Muscle of leg (tissue), 11 donors: ENCODE measurements around the gene GPC6. TPM values are rescaled to one million over a fixed set of nuclear protein-coding genes. Genes with fewer than 3 reads are reported as not detected.

Experiments used
- DNase-seq: peaks from one replicate; pipeline ENCODE4 v3.0.0; 2013
- H3K27ac ChIP-seq: one replicate; pipeline ENCODE4 v1.5.1; 2013; ENCODE audit warnings: mild to moderate bottlenecking, low read length, control low read depth
- H3K27me3 ChIP-seq: one replicate; pipeline ENCODE4 v1.6.1; 2013; ENCODE audit warnings: low read length; ENCODE audit not compliant: control insufficient read depth, insufficient read depth
- H3K36me3 ChIP-seq: one replicate; pipeline ENCODE4 v1.6.1; 2013; ENCODE audit warnings: low read length; ENCODE audit not compliant: control insufficient read depth, insufficient read depth
- H3K4me1 ChIP-seq: one replicate; pipeline ENCODE4 v1.6.1; 2013; ENCODE audit warnings: low read length; ENCODE audit not compliant: control insufficient read depth, insufficient read depth
- H3K4me3 ChIP-seq: one replicate; pipeline ENCODE4 v1.5.1; 2013; ENCODE audit warnings: low read length, control low read depth
- H3K9me3 ChIP-seq: replicated peaks from 2 replicates; pipeline ENCODE4 v1.6.1; 2013; ENCODE audit warnings: low read depth, low read length; ENCODE audit not compliant: control insufficient read depth
- WGBS: methylation state at CpG from one replicate; pipeline ENCODE4 v1.1.5; 2013; ENCODE audit warnings: missing lambda C conversion rate; ENCODE audit not compliant: insufficient coverage; 5-methylcytosine and 5-hydroxymethylcytosine counted together
- polyA plus RNA-seq, 8 donors: library from polyadenylated mRNA; unstranded; fragments of 120-200 nt; gene quantifications; one replicate each; pipeline versions ENCODE4 v1.2.1 to v1.2.3, GENCODE V29; 2013; ENCODE audit warnings: inconsistent platforms in 1 of 8, low replicate concordance in 1 of 8; ENCODE audit not compliant: insufficient read length in 8 of 8, insufficient read depth in 1 of 8
- total RNA-seq: library from RNA; stranded (reverse); fragments of 120-200 nt; gene quantifications from one replicate; pipeline ENCODE4 v1.2.4, GENCODE V29; 2013

GPC6 gene
- total and polyA plus RNA-seq, 9 donors, result 5.6 to 20.0 (median 9.9) TPM

- peak; percentile 97 for DNase-seq
- Histone ChIP-seq H3K27me3 (peaks cover 19% of the 10 kb centered on the region), H3K27ac (peak overlapping the region; percentile 92), H3K4me1 (peaks cover 3% of the 10 kb centered on the region), H3K9me3 (no peaks in the 10 kb centered on the region), H3K4me3 (peak overlapping the region; percentile 80), H3K36me3 (no peaks in the 10 kb centered on the region)
- WGBS, result under 1% methylated on average over 61 of the region's 62 CpGs
Measured at GRCh38 chr13:93227878-93228642, 1.5 kb downstream of the GPC6 start.

DNA sequence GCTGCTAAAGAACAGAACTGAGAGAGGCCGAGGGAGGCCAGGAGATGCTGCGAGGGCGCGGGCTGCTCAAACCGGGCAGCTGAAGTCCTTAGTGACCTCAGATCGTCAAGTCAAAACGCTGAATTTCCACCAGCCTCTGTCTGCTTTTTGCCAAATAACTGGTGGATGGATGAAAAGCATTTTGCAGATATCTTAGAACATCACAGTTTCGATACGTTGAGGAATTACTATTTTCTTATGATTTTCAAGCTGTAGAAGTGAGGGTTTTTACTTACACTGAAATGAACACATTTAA, 2.0 kb downstream of the GPC6 start:
- Histone ChIP-seq H3K4me3 (peak overlapping the region; percentile 80), H3K36me3 (no peaks in the 10 kb centered on the region), H3K27ac (peak overlapping the region; percentile 92), H3K4me1 (peaks cover 3% of the 10 kb centered on the region), H3K27me3 (peaks cover 19% of the 10 kb centered on the region), H3K9me3 (no peaks in the 10 kb centered on the region)
- no peak for DNase-seq
- WGBS, result 0% methylated on average over 4 of the region's 9 CpGs

- peak; percentile 49 for DNase-seq
- Histone ChIP-seq H3K4me1 (peaks cover 3% of the 10 kb centered on the region), H3K4me3 (no peak overlapping the region), H3K27me3 (peaks cover 19% of the 10 kb centered on the region), H3K36me3 (no peaks in the 10 kb centered on the region), H3K27ac (no peak overlapping the region), H3K9me3 (no peaks in the 10 kb centered on the region)
Measured at GRCh38 chr13:93230261-93230855, 3.8 kb downstream of the GPC6 start.

DNA sequence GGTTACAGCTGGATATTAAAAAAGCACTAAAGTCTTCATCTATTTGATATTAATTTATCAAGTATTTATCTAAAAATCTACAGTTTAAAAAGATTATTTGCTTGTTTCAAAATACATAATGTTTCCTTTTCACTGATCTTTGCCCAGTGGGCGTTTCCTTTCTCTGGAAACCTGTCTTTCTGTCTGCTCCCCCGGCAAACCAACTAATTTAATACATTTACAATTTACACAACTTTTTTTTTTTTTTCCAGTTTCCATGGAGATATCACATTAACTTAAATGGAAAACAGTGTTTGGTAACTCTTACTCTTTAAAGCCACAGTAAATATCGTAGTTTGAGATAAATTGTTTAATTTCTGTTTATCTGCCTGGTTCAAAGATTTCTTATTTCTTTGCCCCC, 5.3 kb downstream of the GPC6 start:
- Histone ChIP-seq H3K27me3 (peaks cover 15% of the 10 kb centered on the region), H3K36me3 (no peaks in the 10 kb centered on the region), H3K4me1 (peaks cover 2% of the 10 kb centered on the region), H3K4me3 (no peak overlapping the region), H3K9me3 (no peaks in the 10 kb centered on the region), H3K27ac (no peak overlapping the region)
- no CpG with 5 or more reads among the region's 3 CpGs for WGBS
- DNase-seq, result no peak

- no peak for DNase-seq
Measured at GRCh38 chr13:93233997-93234416, 7.4 kb downstream of the GPC6 start.

GRCh38 chr13:93234459-93234858, 7.9 kb downstream of the GPC6 start:
- H3K4me1 ChIP-seq, result no peaks in the 10 kb centered on the region
- DNase-seq, result no peak

More at GRCh38 chr13:93233997-93234416, 7.4 kb downstream of the GPC6 start:
- Histone ChIP-seq H3K27ac (no peak overlapping the region), H3K4me1 (no peaks in the 10 kb centered on the region), H3K9me3 (peaks cover 10% of the 10 kb centered on the region), H3K4me3 (no peak overlapping the region), H3K27me3 (no peaks in the 10 kb centered on the region), H3K36me3 (no peaks in the 10 kb centered on the region)
- 43% methylated on average over 2 of the region's 3 CpGs for WGBS

GRCh38 chr13:93235258-93236015, 8.8 kb downstream of the GPC6 start:
- Histone ChIP-seq H3K9me3 (peaks cover 11% of the 10 kb centered on the region), H3K4me3 (no peak overlapping the region), H3K27me3 (no peaks in the 10 kb centered on the region), H3K27ac (no peak overlapping the region), H3K36me3 (no peaks in the 10 kb centered on the region), H3K4me1 (no peaks in the 10 kb centered on the region)
- peak; percentile 59 for DNase-seq
- 38% methylated on average over 2 of the region's 2 CpGs for WGBS

More at GRCh38 chr13:93234459-93234858, 7.9 kb downstream of the GPC6 start:
- Histone ChIP-seq H3K27me3 (no peaks in the 10 kb centered on the region), H3K36me3 (no peaks in the 10 kb centered on the region), H3K9me3 (peaks cover 11% of the 10 kb centered on the region), H3K27ac (no peak overlapping the region), H3K4me3 (no peak overlapping the region)

- H3K27ac ChIP-seq, result no peak overlapping the region
- H3K27me3 ChIP-seq, result no peaks in the 10 kb centered on the region
- no peak overlapping the region for H3K4me3 ChIP-seq
- no peak for DNase-seq
- H3K4me1 ChIP-seq, result no peaks in the 10 kb centered on the region
- no CpG with 5 or more reads among the region's 1 CpG for WGBS
- H3K36me3 ChIP-seq, result no peaks in the 10 kb centered on the region
- H3K9me3 ChIP-seq, result peaks cover 11% of the 10 kb centered on the region
Measured at GRCh38 chr13:93238711-93239110, 12.1 kb downstream of the GPC6 start.

DNA sequence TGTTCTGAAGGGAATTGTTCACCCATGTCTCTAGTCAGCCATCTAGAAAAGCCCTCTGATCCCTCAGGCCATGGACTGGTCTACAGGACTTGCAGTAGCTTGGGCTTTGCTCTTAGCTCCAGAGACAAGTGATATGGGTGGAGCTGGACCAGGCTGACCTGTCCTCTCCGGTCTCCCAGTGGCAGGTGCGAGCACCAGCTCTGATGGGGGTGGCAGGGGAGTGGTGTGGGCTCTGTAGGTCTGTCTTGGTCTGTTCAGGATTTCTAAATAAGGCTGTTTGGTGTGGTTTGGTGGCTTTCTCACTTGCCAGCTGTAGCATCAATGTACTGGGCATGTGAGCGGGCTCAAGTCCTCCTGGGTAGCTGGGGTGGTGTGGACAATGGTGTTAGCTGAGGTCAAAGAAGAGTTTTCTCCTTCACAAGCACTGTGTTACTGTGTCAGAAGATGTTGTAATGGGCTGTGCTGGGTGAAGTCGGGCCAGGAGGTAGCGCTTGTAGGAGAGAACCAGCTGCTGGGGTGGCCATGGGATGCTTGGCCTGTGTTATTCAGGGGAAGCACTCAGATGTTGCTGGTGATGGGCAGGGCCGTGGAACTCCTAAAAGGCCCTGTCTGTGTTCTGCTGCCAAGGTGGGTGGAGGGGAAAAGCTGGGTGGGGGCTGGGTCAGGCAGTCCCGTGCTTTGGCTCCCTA, 16.9 kb downstream of the GPC6 start:
- H3K4me1 ChIP-seq, result peaks cover 7% of the 10 kb centered on the region
- DNase-seq, result no peak
- H3K27me3 ChIP-seq, result no peaks in the 10 kb centered on the region
- H3K36me3 ChIP-seq, result no peaks in the 10 kb centered on the region
- H3K9me3 ChIP-seq, result peaks cover 5% of the 10 kb centered on the region
- 71% methylated on average over 5 of the region's 7 CpGs for WGBS
- H3K4me3 ChIP-seq, result no peak overlapping the region
- H3K27ac ChIP-seq, result no peak overlapping the region
